IMR-90 (cell line): Measurements from ENCODE around the gene F12. TPM values are rescaled to one million over a fixed set of nuclear protein-coding genes. Genes with fewer than 3 reads are reported as not detected.

ENCODE experiments used
- ATAC-seq: fragments of 200-7000 bp; cut with Tn5 transposase; 2 replicates; pipeline ENCODE4 v1.9.1; 2020; ENCODE audit warnings: low read depth, mild to moderate bottlenecking, moderate library complexity
- BruUV-seq: library from RNA; stranded (reverse); fragments of 400-500 nt; replicated peaks from 2 replicates; lab custom pipeline; 2021; lab: Mats Ljungman, UMichigan
- CTCF ChIA-PET: fragments of 300-600 bp; formaldehyde crosslinking; extraction: SDS; loops from one replicate; lab custom pipeline; 2021; ENCODE audit warnings: antibody characterized with exemption; lab: Yijun Ruan, JAX
- POLR2A ChIA-PET: fragments of 300-600 bp; sonication (Branson Sonifier 250); formaldehyde crosslinking; loops from one replicate; lab custom pipeline; 2022; ENCODE audit warnings: antibody characterized with exemption; ENCODE audit not compliant: unreplicated experiment; lab: Charles Lee
- DNase-seq: peaks from one replicate; pipeline ENCODE4 v3.0.0; 2013
- H2AFZ ChIP-seq: replicated peaks from 2 replicates; pipeline ENCODE3; 2013; ENCODE audit warnings: low read length, mild to moderate bottlenecking; ENCODE audit not compliant: poor library complexity
- H2AK5ac ChIP-seq: 2 replicates; pipeline ENCODE4 v1.6.1; 2013; ENCODE audit warnings: low read depth, low read length, inconsistent platforms
- H2AK9ac ChIP-seq: replicated peaks from 2 replicates; pipeline ENCODE3; 2013; ENCODE audit warnings: mild to moderate bottlenecking, low read depth, low read length, moderate library complexity; ENCODE audit not compliant: poor library complexity
- H2BK120ac ChIP-seq: 2 replicates; pipeline ENCODE4 v1.6.1; 2013; ENCODE audit warnings: low read depth, low read length, inconsistent platforms
- H2BK15ac ChIP-seq: 3 replicates; pipeline ENCODE4 v1.6.1; 2013; ENCODE audit warnings: low read depth, low read length, inconsistent platforms
- H2BK20ac ChIP-seq: 2 replicates; pipeline ENCODE4 v1.6.1; 2013; ENCODE audit warnings: low read depth, mild to moderate bottlenecking, inconsistent platforms, low read length, moderate library complexity
- H2BK5ac ChIP-seq: 2 replicates; pipeline ENCODE4 v1.6.1; 2013; ENCODE audit warnings: mild to moderate bottlenecking, low read depth, low read length, inconsistent platforms; ENCODE audit not compliant: poor library complexity, severe bottlenecking
- H3K14ac ChIP-seq: replicated peaks from 2 replicates; pipeline ENCODE4 v1.6.1; 2013; ENCODE audit warnings: low read depth, low read length, inconsistent platforms
- H3K18ac ChIP-seq: 2 replicates; pipeline ENCODE4 v1.6.1; 2013; ENCODE audit warnings: low read depth, low read length, control low read depth
- H3K23ac ChIP-seq: 2 replicates; pipeline ENCODE4 v1.6.1; 2013; ENCODE audit warnings: low read depth, low read length, inconsistent platforms
- H3K27ac ChIP-seq: 2 replicates; pipeline ENCODE4 v1.5.1; 2013; ENCODE audit warnings: mild to moderate bottlenecking, control low read depth, low read length; ENCODE audit not compliant: insufficient read depth
- H3K27me3 ChIP-seq: 2 replicates; pipeline ENCODE4 v1.6.1; 2013; ENCODE audit warnings: low read length; ENCODE audit not compliant: control insufficient read depth, insufficient read depth
- H3K36me3 ChIP-seq: 2 replicates; pipeline ENCODE4 v1.6.1; 2013; ENCODE audit warnings: low read length, mixed read lengths; ENCODE audit not compliant: control insufficient read depth, insufficient read depth
- H3K4ac ChIP-seq: 2 replicates; pipeline ENCODE4 v1.6.1; 2013; ENCODE audit warnings: low read depth, low read length, inconsistent platforms
- H3K4me1 ChIP-seq: 2 replicates; pipeline ENCODE4 v1.6.1; 2013; ENCODE audit warnings: low read length, mixed read lengths; ENCODE audit not compliant: control insufficient read depth, insufficient read depth
- H3K4me2 ChIP-seq: 2 replicates; pipeline ENCODE4 v1.6.1; 2013; ENCODE audit warnings: low read depth, mild to moderate bottlenecking, control low read depth, low read length, moderate library complexity
- H3K4me3 ChIP-seq: 2 replicates; pipeline ENCODE4 v1.5.1; 2013; ENCODE audit warnings: low read depth, mild to moderate bottlenecking, control low read depth, low read length, moderate library complexity; ENCODE audit not compliant: insufficient read depth
- H3K56ac ChIP-seq: 2 replicates; pipeline ENCODE4 v1.6.1; 2013; ENCODE audit warnings: low read length, inconsistent platforms; ENCODE audit not compliant: insufficient read depth; ENCODE audit errors: extremely low read depth
- H3K79me1 ChIP-seq, 2 experiments: 2 replicates each; pipeline ENCODE4 v1.6.1; 2013; ENCODE audit warnings: low read length in 2 of 2, inconsistent platforms in 1 of 2, low read depth in 1 of 2
- H3K9ac ChIP-seq: 2 replicates; pipeline ENCODE4 v1.6.1; 2013; ENCODE audit warnings: low read depth, low read length, control low read depth
- H3K9me1 ChIP-seq: 2 replicates; pipeline ENCODE4 v1.6.1; 2013; ENCODE audit warnings: low read length, inconsistent platforms; ENCODE audit not compliant: insufficient read depth
- H3K9me3 ChIP-seq: 2 replicates; pipeline ENCODE4 v1.6.1; 2013; ENCODE audit warnings: low read length; ENCODE audit not compliant: control insufficient read depth, insufficient read depth
- H4K20me1 ChIP-seq: 2 replicates; pipeline ENCODE4 v1.6.1; 2013; ENCODE audit warnings: low read length, inconsistent platforms; ENCODE audit not compliant: insufficient read depth
- H4K5ac ChIP-seq: 2 replicates; pipeline ENCODE4 v1.6.1; 2013; ENCODE audit warnings: mild to moderate bottlenecking, low read depth, low read length, control low read depth
- H4K8ac ChIP-seq, 2 experiments: 2 replicates each; pipeline ENCODE4 v1.6.1; 2013; ENCODE audit warnings: low read depth in 2 of 2, low read length in 2 of 2, control low read depth in 1 of 2, inconsistent platforms in 1 of 2
- H4K91ac ChIP-seq: 2 replicates; pipeline ENCODE4 v1.6.1; 2013; ENCODE audit warnings: low read depth, low read length, inconsistent platforms; ENCODE audit not compliant: insufficient read depth
- BHLHE40 ChIP-seq: fragments of 150-350 bp; IDR thresholded peaks from 2 replicates; pipeline ENCODE4 v1.6.1; 2016; ENCODE audit warnings: mild to moderate bottlenecking, low read depth, low read length
- CEBPB ChIP-seq: IDR thresholded peaks from 2 replicates; pipeline ENCODE4 v1.6.1; 2012; ENCODE audit warnings: low read depth, low read length, improper control_type of control experiment
- CHD1 ChIP-seq: IDR thresholded peaks from 2 replicates; pipeline ENCODE4 v1.6.1; 2012; ENCODE audit warnings: low read depth, low read length, improper control_type of control experiment
- CTCF ChIP-seq: conservative IDR thresholded peaks from 2 replicates; pipeline ENCODE4 v1.5.1; 2012; ENCODE audit warnings: mild to moderate bottlenecking, low read depth, low read length, improper control_type of control experiment
- ELK1 ChIP-seq: fragments of 150-350 bp; IDR thresholded peaks from 2 replicates; pipeline ENCODE4 v1.6.1; 2016; ENCODE audit warnings: low read depth, mild to moderate bottlenecking, low read length, moderate library complexity, borderline replicate concordance
- FOS ChIP-seq: fragments of 150-350 bp; IDR thresholded peaks from 2 replicates; pipeline ENCODE4 v1.6.1; 2016; ENCODE audit warnings: low read depth, low read length
- MAFK ChIP-seq: IDR thresholded peaks from 2 replicates; pipeline ENCODE4 v1.6.1; 2012; ENCODE audit warnings: low read depth, low read length, improper control_type of control experiment
- MAZ ChIP-seq: IDR thresholded peaks from 2 replicates; pipeline ENCODE4 v1.6.1; 2012; ENCODE audit warnings: low read depth, mild to moderate bottlenecking, low read length, improper control_type of control experiment, moderate library complexity, borderline replicate concordance
- MXI1 ChIP-seq: IDR thresholded peaks from 2 replicates; pipeline ENCODE4 v1.6.1; 2012; ENCODE audit warnings: low read depth, mild to moderate bottlenecking, low read length, moderate library complexity, borderline replicate concordance
- NFE2L2 ChIP-seq: fragments of 150-350 bp; IDR thresholded peaks from 2 replicates; pipeline ENCODE4 v1.6.1; 2016; ENCODE audit warnings: low read depth, mild to moderate bottlenecking, low read length
- POLR2A ChIP-seq: IDR thresholded peaks from 2 replicates; pipeline ENCODE4 v1.6.1; 2012; ENCODE audit warnings: mild to moderate bottlenecking, low read depth, low read length
- RAD21 ChIP-seq: IDR thresholded peaks from 2 replicates; pipeline ENCODE4 v1.6.1; 2012; ENCODE audit warnings: low read length, improper control_type of control experiment
- RCOR1 ChIP-seq: IDR thresholded peaks from 2 replicates; pipeline ENCODE4 v1.6.1; 2012; ENCODE audit warnings: mild to moderate bottlenecking, low read length, improper control_type of control experiment; ENCODE audit not compliant: insufficient replicate concordance
- RFX5 ChIP-seq: IDR thresholded peaks from 2 replicates; pipeline ENCODE4 v1.8.0; 2012; ENCODE audit warnings: low read depth, mild to moderate bottlenecking, low read length, moderate library complexity
- SMC3 ChIP-seq: fragments of 150-350 bp; IDR thresholded peaks from 2 replicates; pipeline ENCODE4 v1.6.1; 2016; ENCODE audit warnings: low read depth, mild to moderate bottlenecking, antibody characterized with exemption, low read length, moderate library complexity
- USF2 ChIP-seq: fragments of 150-350 bp; IDR thresholded peaks from 2 replicates; pipeline ENCODE4 v1.6.1; 2017; ENCODE audit warnings: mild to moderate bottlenecking, antibody characterized with exemption, low read length, low read depth
- WGBS, 2 experiments: methylation state at CpG; one replicate each; pipeline versions ENCODE4 v1.1.5 to v1.1.7; 2013; ENCODE audit warnings: missing lambda C conversion rate in 2 of 2; ENCODE audit not compliant: insufficient read length in 1 of 2; ENCODE audit errors: extremely low coverage in 2 of 2; 5-methylcytosine and 5-hydroxymethylcytosine counted together
- dilution Hi-C: fragments of 300-500 bp; cut with HindIII; formaldehyde crosslinking; loops from one replicate; pipeline ENCODE4 v1.14.3; 2018; ENCODE audit warnings: low sequenced_read_pairs; ENCODE audit not compliant: unreplicated experiment
- in situ Hi-C: fragments of 300-500 bp; cut with MboI; formaldehyde crosslinking; loops from 3 replicates; pipeline ENCODE4 v1.14.3; 2019; ENCODE audit warnings: low sequenced_read_pairs, inconsistent platforms, mixed read lengths
- intact Hi-C: fragments of 100-400 bp; cut with micrococcal nuclease; formaldehyde crosslinking; loops from 2 replicates; pipeline ENCODE4 v1.10.0; 2022
- polyA plus RNA-seq, 3 experiments: library from polyadenylated mRNA; depleted of rRNA; stranded (reverse); fragments of >200 nt; gene quantifications; 2 replicates each; pipeline ENCODE4 v1.2.3, GENCODE V29; 2012; ENCODE audit warnings: low replicate concordance in 1 of 3
- total RNA-seq: library from RNA; depleted of rRNA; stranded (reverse); fragments of >200 nt; gene quantifications from 2 replicates; pipeline ENCODE4 v1.2.3, GENCODE V29; 2012

Gene F12
- total and polyA plus RNA-seq, 2 of the 4 experiments (the other 2 are of a cell fraction): 0.36 to 1.2 TPM

- Histone ChIP-seq H4K91ac (no peak overlapping the region), H2AK9ac (no peak overlapping the region), H4K5ac (no peak overlapping the region), H3K9ac (no peak overlapping the region), H3K9me3 (peaks cover 2% of the 10 kb centered on the region; the same call in 1 of the 2 replicates), H3K18ac (no peak overlapping the region), H2BK120ac (no peak overlapping the region), H2BK5ac (no peak overlapping the region), H3K36me3 (0 out of 2 replicates have a peak, but pooled peaks cover under 1% of the 10 kb centered on the region), H2AFZ (no peak overlapping the region), H3K27ac (no peak overlapping the region), H4K8ac (no peak overlapping the region), H3K23ac (no peak overlapping the region), H2BK20ac (no peak overlapping the region), H3K14ac (no peak overlapping the region), H3K4me2 (no peak overlapping the region), H3K4me1 (peaks cover 12% of the 10 kb centered on the region), H2AK5ac (no peak overlapping the region), H3K4ac (no peak overlapping the region), H4K20me1 (no peaks in the 10 kb centered on the region; the same call in 1 of the 2 replicates), H3K4me3 (no peak overlapping the region), H3K56ac (no peak overlapping the region), H3K27me3 (peaks cover 13% of the 10 kb centered on the region; the same call in 1 of the 2 replicates), H3K9me1 (peaks cover 6% of the 10 kb centered on the region; the same call in 1 of the 2 replicates), H3K79me1 (peaks cover 17% of the 10 kb centered on the region in 2 experiments), H2BK15ac (no peak overlapping the region)
- BruUV-seq: no TSS peak
- WGBS, 2 experiments: 93% methylated on average over 2 of the region's 3 CpGs; no CpG with 5 or more reads in 1 of the 2 experiments
- dilution Hi-C loops (no loop called here), in situ Hi-C loops (no loop called here), intact Hi-C loops (no loop called here)
- no peak for ATAC-seq
- CTCF ChIA-PET: interaction anchor here (0.6 to 1.2 kb wide), 2 partner anchors 28 to 120 kb away, joined by 5 to 10 read pairs; no protein-coding TSS in a partner anchor
- no peak for DNase-seq
- TF ChIP-seq SMC3 (no peak), BHLHE40 (no peak), RAD21 (no peak), MXI1 (no peak), FOS (no peak), ELK1 (no peak), RFX5 (no peak), CHD1 (no peak), NFE2L2 (no peak), CEBPB (no peak), MAZ (no peak), CTCF (no peak), MAFK (no peak), RCOR1 (no peak), POLR2A (no peak), USF2 (no peak)
- POLR2A ChIA-PET: no interaction called here
Observed at GRCh38 chr5:177354711-177355110, 54.7 kb downstream of the F12 start.
